Astrocyte (in vitro differentiated cells and primary cell): Measurements from ENCODE around the gene PTK6. TPM values are rescaled to one million over a fixed set of nuclear protein-coding genes. Genes with fewer than 3 reads are reported as not detected.

Experiments
- DNase-seq: peaks from one replicate; pipeline ENCODE4 v3.0.0-alpha.2; 2010; ENCODE audit warnings: low read depth
- FAIRE-seq: peaks from 2 replicates; lab custom pipeline; 2011; peaks lifted over from hg19 to GRCh38; lab: Jason Lieb, UNC
- H2AFZ ChIP-seq: 2 replicates; pipeline ENCODE4 v1.6.0; 2012; ENCODE audit warnings: low read depth, low read length, inconsistent platforms
- H3K27ac ChIP-seq: 2 replicates; pipeline ENCODE4 v1.5.1; 2011; ENCODE audit warnings: low read depth, low read length, inconsistent platforms
- H3K27me3 ChIP-seq: 2 replicates; pipeline ENCODE4 v1.6.0; 2011; ENCODE audit warnings: low read length, inconsistent platforms; ENCODE audit not compliant: insufficient read depth
- H3K36me3 ChIP-seq: 2 replicates; pipeline ENCODE4 v1.5.1; 2011; ENCODE audit warnings: low read length, inconsistent platforms; ENCODE audit not compliant: insufficient read depth
- H3K4me1 ChIP-seq: 2 replicates; pipeline ENCODE4 v1.5.1; 2011; ENCODE audit warnings: low read length, inconsistent platforms; ENCODE audit not compliant: insufficient read depth
- H3K4me2 ChIP-seq: 2 replicates; pipeline ENCODE4 v1.6.0; 2012; ENCODE audit warnings: low read length, inconsistent platforms
- H3K4me3 ChIP-seq: 2 replicates; pipeline ENCODE4 v1.5.1; 2011; ENCODE audit warnings: low read depth, mild to moderate bottlenecking, low read length, inconsistent platforms; ENCODE audit not compliant: insufficient read depth
- H3K79me2 ChIP-seq: 2 replicates; pipeline ENCODE4 v1.6.0; 2012; ENCODE audit warnings: mild to moderate bottlenecking, low read length, inconsistent platforms; ENCODE audit not compliant: insufficient read depth
- H3K9ac ChIP-seq: 2 replicates; pipeline ENCODE4 v1.6.0; 2012; ENCODE audit warnings: mild to moderate bottlenecking, low read length, inconsistent platforms
- H3K9me3 ChIP-seq: 2 replicates; pipeline ENCODE4 v1.5.1; 2012; ENCODE audit warnings: low read depth, mild to moderate bottlenecking, low read length, inconsistent platforms; ENCODE audit not compliant: insufficient read depth
- H4K20me1 ChIP-seq: 2 replicates; pipeline ENCODE4 v1.6.0; 2012; ENCODE audit warnings: low read length, inconsistent platforms; ENCODE audit not compliant: insufficient read depth
- H3K27ac Mint-ChIP-seq: one replicate; pipeline ENCODE4 v1.8.0; 2021; ENCODE audit warnings: mild to moderate bottlenecking, mixed read lengths; ENCODE audit not compliant: unreplicated experiment
- H3K27me3 Mint-ChIP-seq: one replicate; pipeline ENCODE4 v1.8.0; 2021; ENCODE audit warnings: low read depth, mixed read lengths; ENCODE audit not compliant: unreplicated experiment
- H3K36me3 Mint-ChIP-seq: one replicate; pipeline ENCODE4 v1.8.0; 2021; ENCODE audit warnings: low read depth, mixed read lengths; ENCODE audit not compliant: unreplicated experiment
- H3K4me1 Mint-ChIP-seq: one replicate; pipeline ENCODE4 v1.8.0; 2021; ENCODE audit warnings: low read depth, mixed read lengths; ENCODE audit not compliant: unreplicated experiment
- H3K4me3 Mint-ChIP-seq: one replicate; pipeline ENCODE4 v1.8.0; 2021; ENCODE audit warnings: mild to moderate bottlenecking, moderate library complexity, mixed read lengths; ENCODE audit not compliant: unreplicated experiment
- H3K9me3 Mint-ChIP-seq: one replicate; pipeline ENCODE4 v1.8.0; 2021; ENCODE audit warnings: mild to moderate bottlenecking, mixed read lengths; ENCODE audit not compliant: unreplicated experiment
- EZH2 ChIP-seq: IDR thresholded peaks from 2 replicates; pipeline ENCODE4 v1.6.1; 2012; ENCODE audit warnings: mild to moderate bottlenecking, low read length, inconsistent platforms; ENCODE audit not compliant: insufficient read depth
- total RNA-seq: library from RNA; stranded (reverse); gene quantifications from 2 replicates; pipeline ENCODE4 v1.2.1, GENCODE V29; 2021
- TF ChIP-seq, protein P1 (sequence below): IDR thresholded peaks from 2 replicates; pipeline ENCODE4 v1.5.1; 2011; ENCODE audit warnings: low read depth, mild to moderate bottlenecking, inconsistent platforms, low read length, moderate library complexity; ENCODE audit not compliant: insufficient read depth

The PTK6 gene
- total RNA-seq, 1 donor from 2014 or later, result 0.18 TPM

DNA sequence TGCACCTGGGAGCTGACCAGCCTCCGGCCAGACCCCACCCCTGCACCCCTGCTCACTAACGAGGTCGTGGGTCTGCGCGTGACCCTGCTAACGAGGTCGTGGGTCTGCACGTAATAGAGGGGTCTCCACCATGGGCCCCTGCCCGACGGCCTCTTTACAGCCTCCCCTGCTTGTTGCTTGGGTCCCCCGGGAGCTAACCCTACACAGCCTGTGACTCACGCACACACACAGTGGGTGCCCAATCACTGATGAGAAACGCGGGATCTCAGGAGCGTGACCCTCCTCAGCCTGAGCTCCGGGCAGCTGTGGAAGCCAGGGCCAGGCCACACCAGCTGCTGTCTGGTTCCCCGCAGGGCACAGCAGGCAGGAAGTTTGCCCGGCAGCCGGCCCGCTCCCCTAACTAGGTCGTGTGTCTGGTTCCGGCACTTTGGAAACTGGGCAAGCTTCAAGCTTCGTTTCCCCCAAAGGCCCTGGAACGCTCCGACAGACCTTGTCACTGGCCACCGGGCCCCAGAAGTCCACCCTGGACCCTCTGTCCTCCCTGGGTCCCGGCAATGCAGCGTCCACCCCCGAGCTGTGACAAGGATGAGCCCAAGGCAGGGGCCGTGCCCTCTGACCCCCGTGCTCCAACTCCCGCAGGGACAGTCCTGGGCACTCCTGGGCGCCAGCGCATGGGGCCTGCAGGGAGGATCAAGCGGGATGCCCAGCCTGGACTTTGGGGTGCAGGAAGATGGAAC, 767 bp downstream of the PTK6 start:
- H3K27ac Mint-ChIP-seq, result no peak overlapping the region
- Histone ChIP-seq H4K20me1 (no peaks in the 10 kb centered on the region), H3K9me3 (no peaks in the 10 kb centered on the region), H3K27me3 (no peaks in the 10 kb centered on the region), H3K27ac (no peak overlapping the region), H3K79me2 (no peaks in the 10 kb centered on the region), H3K4me1 (peaks cover 8% of the 10 kb centered on the region), H3K4me3 (no peak overlapping the region), H3K9ac (no peak overlapping the region), H2AFZ (no peak overlapping the region), H3K4me2 (no peak overlapping the region), H3K36me3 (no peaks in the 10 kb centered on the region)
- no peaks in the 10 kb centered on the region for H3K9me3 Mint-ChIP-seq
- peaks cover 2% of the 10 kb centered on the region for H3K4me1 Mint-ChIP-seq
- no peaks in the 10 kb centered on the region for H3K27me3 Mint-ChIP-seq
- FAIRE-seq (no peak), DNase-seq (no peak)
- no peaks in the 10 kb centered on the region for H3K36me3 Mint-ChIP-seq
- no peak overlapping the region for H3K4me3 Mint-ChIP-seq
- TF ChIP-seq, protein P1, sequence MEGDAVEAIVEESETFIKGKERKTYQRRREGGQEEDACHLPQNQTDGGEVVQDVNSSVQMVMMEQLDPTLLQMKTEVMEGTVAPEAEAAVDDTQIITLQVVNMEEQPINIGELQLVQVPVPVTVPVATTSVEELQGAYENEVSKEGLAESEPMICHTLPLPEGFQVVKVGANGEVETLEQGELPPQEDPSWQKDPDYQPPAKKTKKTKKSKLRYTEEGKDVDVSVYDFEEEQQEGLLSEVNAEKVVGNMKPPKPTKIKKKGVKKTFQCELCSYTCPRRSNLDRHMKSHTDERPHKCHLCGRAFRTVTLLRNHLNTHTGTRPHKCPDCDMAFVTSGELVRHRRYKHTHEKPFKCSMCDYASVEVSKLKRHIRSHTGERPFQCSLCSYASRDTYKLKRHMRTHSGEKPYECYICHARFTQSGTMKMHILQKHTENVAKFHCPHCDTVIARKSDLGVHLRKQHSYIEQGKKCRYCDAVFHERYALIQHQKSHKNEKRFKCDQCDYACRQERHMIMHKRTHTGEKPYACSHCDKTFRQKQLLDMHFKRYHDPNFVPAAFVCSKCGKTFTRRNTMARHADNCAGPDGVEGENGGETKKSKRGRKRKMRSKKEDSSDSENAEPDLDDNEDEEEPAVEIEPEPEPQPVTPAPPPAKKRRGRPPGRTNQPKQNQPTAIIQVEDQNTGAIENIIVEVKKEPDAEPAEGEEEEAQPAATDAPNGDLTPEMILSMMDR, result no peak
- TF ChIP-seq EZH2, result no peak

DNA sequence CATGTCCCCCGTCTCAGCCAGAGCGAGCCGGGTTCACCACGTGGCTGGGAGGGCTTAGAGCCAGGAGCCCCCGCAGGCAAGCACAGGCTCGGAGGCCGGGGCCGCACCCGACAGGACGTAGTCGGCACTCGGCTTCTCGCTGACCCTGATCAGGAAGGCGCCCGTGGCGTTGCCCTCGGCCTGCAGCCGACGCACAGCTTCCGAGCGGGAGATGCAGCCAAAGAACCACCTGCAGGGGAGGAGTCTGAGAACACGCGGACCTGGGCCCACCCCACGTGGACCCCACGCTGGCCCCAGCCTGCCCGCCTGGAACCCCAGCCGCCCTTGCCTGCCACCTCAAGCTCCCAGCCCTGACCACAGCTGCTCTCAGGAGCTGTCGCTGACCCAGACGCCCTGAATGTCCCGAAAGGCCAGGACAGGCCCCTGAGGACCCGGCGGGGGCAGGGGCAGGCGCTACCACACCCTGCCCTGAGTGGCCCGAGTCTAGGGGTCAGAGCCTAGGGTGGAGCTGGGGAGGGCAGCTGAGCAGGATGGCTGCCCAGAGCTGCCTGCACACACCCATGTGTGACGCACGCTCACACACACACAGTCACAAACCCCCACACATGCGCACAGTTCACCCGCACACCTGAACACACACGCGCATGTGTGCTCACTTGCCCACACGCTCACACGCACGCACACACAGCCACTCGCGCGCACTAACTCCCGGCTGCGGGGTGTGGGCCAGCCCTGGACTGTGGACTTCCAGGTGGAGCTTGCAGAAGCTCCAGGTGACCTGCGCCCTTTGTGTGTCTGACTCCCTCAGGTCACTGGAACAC, 2.1 kb downstream of the PTK6 start:
- Histone ChIP-seq H3K36me3 (no peaks in the 10 kb centered on the region), H3K4me2 (no peak overlapping the region), H3K9me3 (no peaks in the 10 kb centered on the region), H3K4me3 (no peak overlapping the region), H3K27ac (no peak overlapping the region), H3K79me2 (no peaks in the 10 kb centered on the region), H3K9ac (no peak overlapping the region), H4K20me1 (no peaks in the 10 kb centered on the region), H3K4me1 (peaks cover 8% of the 10 kb centered on the region), H2AFZ (no peak overlapping the region), H3K27me3 (no peaks in the 10 kb centered on the region)
- DNase-seq (no peak), FAIRE-seq (no peak)
- no peak for TF ChIP-seq EZH2
- TF ChIP-seq, protein P1, result no peak
- no peaks in the 10 kb centered on the region for H3K36me3 Mint-ChIP-seq
- H3K9me3 Mint-ChIP-seq, result no peaks in the 10 kb centered on the region
- peaks cover 1% of the 10 kb centered on the region for H3K4me1 Mint-ChIP-seq
- no peak overlapping the region for H3K4me3 Mint-ChIP-seq
- H3K27me3 Mint-ChIP-seq, result no peaks in the 10 kb centered on the region
- H3K27ac Mint-ChIP-seq, result no peak overlapping the region
